GM12892 (cell line): ENCODE data around the gene FBXO41.

Experiments
- POLR2A ChIP-seq: IDR thresholded peaks from 2 replicates; pipeline ENCODE4 v1.6.1; 2011; ENCODE audit warnings: low read depth, low read length, control low read depth
- POLR2AphosphoS5 ChIP-seq: IDR thresholded peaks from 2 replicates; pipeline ENCODE4 v1.6.1; 2011; ENCODE audit warnings: low read depth, low read length, control low read depth
- TAF1 ChIP-seq: IDR thresholded peaks from 2 replicates; pipeline ENCODE4 v1.6.1; 2011; ENCODE audit warnings: low read depth, mild to moderate bottlenecking, control low read depth, low read length, borderline replicate concordance

DNA sequence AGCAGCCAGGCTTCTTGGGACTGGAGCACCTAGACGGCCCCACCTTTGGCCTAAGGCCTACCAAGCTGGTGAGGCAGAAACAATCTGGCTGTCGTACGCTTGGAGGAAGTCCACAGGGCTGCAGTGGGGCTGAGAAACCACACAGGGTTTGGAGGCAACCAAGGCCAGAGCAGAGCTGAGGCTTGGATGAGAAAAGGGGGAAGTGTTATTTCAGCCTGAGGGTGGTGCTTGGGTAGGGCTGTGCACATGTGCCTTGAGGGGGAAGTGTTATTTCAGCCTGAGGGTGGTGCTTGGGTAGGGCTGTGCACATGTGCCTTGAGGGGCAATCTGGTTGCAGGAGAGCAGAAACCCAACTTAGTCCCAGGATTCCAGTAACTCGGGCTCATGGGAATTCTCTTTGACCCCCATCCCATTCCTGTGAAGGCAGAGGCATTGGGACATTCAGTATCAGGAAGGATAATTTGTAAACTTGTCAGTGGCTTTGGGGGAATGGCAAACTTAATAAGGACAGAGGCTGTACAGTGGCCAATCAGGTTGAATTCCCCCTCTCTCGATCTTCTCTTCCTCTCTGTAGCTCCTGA is 971 bp upstream of the FBXO41 start:
- peak; percentile 71; the same call in 1 of the 2 replicates for TF ChIP-seq POLR2AphosphoS5
- TF ChIP-seq POLR2A, result peak; percentile 53; the same call in 1 of the 2 replicates
- TF ChIP-seq TAF1, result no peak; the same call in 1 of the 2 replicates
